ENCODE measurements around the gene CFAP53. TPM values are rescaled to one million over a fixed set of nuclear protein-coding genes. Genes with fewer than 3 reads are reported as not detected.
"Not testable (repeated sequence)": the region's sequence is repeated elsewhere in the genome, so short reads cannot be mapped to it uniquely, and the experiment has no call there.

CFAP53 gene
- total RNA-seq, 1 experiment from 2014 or later = 0.26 TPM

DNA sequence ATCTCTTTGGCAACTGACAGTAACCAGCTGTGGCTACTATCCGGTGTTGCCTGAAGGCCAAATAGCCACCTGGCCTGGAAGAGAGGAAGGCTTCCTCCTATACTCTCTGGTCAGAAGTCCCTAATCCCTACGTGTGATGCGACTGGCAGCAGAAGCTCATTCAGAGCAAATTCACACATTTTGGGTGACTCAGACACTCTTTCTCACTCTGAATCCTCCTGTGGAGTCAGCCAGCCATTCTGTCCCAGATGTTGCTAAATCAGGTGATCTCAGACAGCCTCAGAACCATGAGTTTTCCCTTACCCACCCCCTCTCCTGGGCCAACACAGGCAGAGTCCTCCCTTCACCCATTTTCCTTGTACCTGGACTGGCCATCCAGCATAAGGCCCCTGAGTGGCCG lies 34.7 kb downstream of the CFAP53 start:
- POLR2A ChIA-PET (ENCODE audit: low non-redundant PET) = no interaction called here
- intact Hi-C loops (cut with micrococcal nuclease; ENCODE audit: unreplicated experiment) = no loop called here
- no peaks in the 10 kb centered on the region for H3K36me3 ChIP-seq (ENCODE audit: insufficient read depth, low read length, poor library complexity, severe bottlenecking)
- no peak overlapping the region for H3K27ac ChIP-seq (ENCODE audit: low read depth, low read length, poor library complexity, severe bottlenecking)
- CTCF ChIA-PET = no interaction called here
- no peak overlapping the region for H3K4me3 ChIP-seq (ENCODE audit: low read depth, low read length, poor library complexity, severe bottlenecking)
- H3K27me3 ChIP-seq (replicated peaks; ENCODE audit: insufficient read depth, low read depth, low read length, poor library complexity) = peaks cover 20% of the 10 kb centered on the region
- H3K4me1 ChIP-seq (ENCODE audit: insufficient read depth, low read length, poor library complexity, severe bottlenecking) = no peaks in the 10 kb centered on the region
- no peaks in the 10 kb centered on the region for H3K9me3 ChIP-seq (ENCODE audit: low read depth, low read length, poor library complexity, severe bottlenecking)
- no peak for TF ChIP-seq EZH2 (IDR thresholded peaks at IDR 0.05; ENCODE audit: borderline replicate concordance, low read depth, low read length, poor library complexity, severe bottlenecking)
- TF ChIP-seq CTCF (conservative IDR thresholded peaks at IDR 0.05; ENCODE audit: low read depth, low read length) = no peak
- BruUV-seq (replicated peaks) = no TSS peak
- no peak for DNase-seq (ENCODE audit: low spot score)

DNA sequence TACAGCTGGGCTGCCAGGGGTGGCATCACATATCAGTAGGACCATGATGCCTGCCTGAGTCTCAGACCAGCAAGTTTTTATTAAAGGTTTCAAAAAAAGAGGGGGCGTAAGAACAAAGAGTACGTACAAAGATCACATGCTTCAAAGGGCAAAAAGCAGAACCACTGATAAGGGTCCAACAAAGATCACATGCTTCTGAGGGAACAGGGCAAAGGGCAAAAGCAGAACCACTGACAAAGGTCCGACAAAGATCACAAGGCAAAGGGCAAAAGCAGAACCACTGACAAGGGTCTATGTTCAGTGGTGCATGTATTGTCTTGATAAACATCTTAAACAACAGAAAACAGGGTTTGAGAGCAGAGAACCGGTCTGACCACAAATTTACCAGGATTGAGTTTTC lies 46.0 kb downstream of the CFAP53 start:
- intact Hi-C loops (cut with micrococcal nuclease; ENCODE audit: unreplicated experiment); H3K4me1 ChIP-seq (ENCODE audit: insufficient read depth, low read length, poor library complexity, severe bottlenecking); CTCF ChIA-PET; H3K4me3 ChIP-seq (ENCODE audit: low read depth, low read length, poor library complexity, severe bottlenecking); H3K9me3 ChIP-seq (ENCODE audit: low read depth, low read length, poor library complexity, severe bottlenecking); H3K27ac ChIP-seq (ENCODE audit: low read depth, low read length, poor library complexity, severe bottlenecking); BruUV-seq (replicated peaks); DNase-seq (ENCODE audit: low spot score); H3K36me3 ChIP-seq (ENCODE audit: insufficient read depth, low read length, poor library complexity, severe bottlenecking); POLR2A ChIA-PET (ENCODE audit: low non-redundant PET): not testable (repeated sequence)
- H3K27me3 ChIP-seq (replicated peaks; ENCODE audit: insufficient read depth, low read depth, low read length, poor library complexity) = peaks cover 22% of the 10 kb centered on the region

DNA sequence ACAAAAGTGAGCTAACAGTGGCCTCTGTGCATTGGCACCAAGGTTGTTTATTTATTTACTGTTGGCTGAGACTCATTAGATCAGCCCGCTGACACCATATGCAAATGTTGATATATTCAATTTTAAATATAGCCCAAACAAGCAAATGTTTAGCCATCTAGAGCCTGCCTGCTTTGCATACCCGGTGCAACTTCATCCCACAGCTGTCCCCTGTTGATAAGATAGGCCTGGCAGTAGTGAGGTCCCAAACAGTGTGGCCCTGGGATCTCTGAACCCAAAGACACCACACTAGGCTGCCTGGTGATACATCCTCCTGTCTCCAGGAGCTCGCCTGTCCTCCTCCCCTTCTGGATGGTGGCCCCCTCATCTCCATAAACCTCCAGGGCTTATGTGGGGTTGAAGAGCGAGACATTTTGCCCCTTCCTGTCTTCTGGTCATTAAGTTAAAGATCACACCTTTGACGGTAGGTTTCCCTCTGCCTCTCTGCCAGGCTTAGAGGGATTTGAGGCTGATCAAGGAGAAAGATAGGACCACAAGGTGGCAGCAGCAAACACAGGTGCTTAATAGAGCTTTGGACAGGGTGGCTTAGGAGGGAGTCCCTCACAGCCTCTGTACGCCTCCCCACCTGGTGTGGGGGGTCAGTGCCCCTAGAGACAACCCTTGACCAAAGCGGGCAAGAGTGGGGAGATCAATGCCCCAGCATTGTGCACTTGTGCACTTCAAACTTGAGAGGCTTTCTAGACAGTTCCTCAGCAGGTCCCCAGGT lies 47.7 kb downstream of the CFAP53 start:
- Histone ChIP-seq H3K27me3 (replicated peaks; ENCODE audit: insufficient read depth, low read depth, low read length, poor library complexity) (peaks cover 21% of the 10 kb centered on the region), H3K4me3 (ENCODE audit: low read depth, low read length, poor library complexity, severe bottlenecking) (no peak overlapping the region), H3K36me3 (ENCODE audit: insufficient read depth, low read length, poor library complexity, severe bottlenecking) (no peaks in the 10 kb centered on the region), H3K4me1 (ENCODE audit: insufficient read depth, low read length, poor library complexity, severe bottlenecking) (no peaks in the 10 kb centered on the region), H3K27ac (ENCODE audit: low read depth, low read length, poor library complexity, severe bottlenecking) (no peak overlapping the region), H3K9me3 (ENCODE audit: low read depth, low read length, poor library complexity, severe bottlenecking) (peaks cover 6% of the 10 kb centered on the region)
- peak; percentile 20 for DNase-seq (ENCODE audit: low spot score)
- ChIA-PET POLR2A (ENCODE audit: low non-redundant PET) (no interaction called here), CTCF (interaction anchor here (0.6 to 2.5 kb wide), 3 partner anchors 139 to 357 kb away, joined by 4 to 14 read pairs (median 6); no protein-coding TSS in a partner anchor)
- no TSS peak for BruUV-seq (replicated peaks)
- intact Hi-C loops (cut with micrococcal nuclease; ENCODE audit: unreplicated experiment) = loop anchor here (5.0 kb wide), 2 partner anchors 139 to 209 kb away; no protein-coding TSS in a partner anchor
- TF ChIP-seq EZH2 (IDR thresholded peaks at IDR 0.05; ENCODE audit: borderline replicate concordance, low read depth, low read length, poor library complexity, severe bottlenecking) (no peak), CTCF (conservative IDR thresholded peaks at IDR 0.05; ENCODE audit: low read depth, low read length) (peak; percentile 55)

- Histone ChIP-seq H3K4me3 (ENCODE audit: low read depth, low read length, poor library complexity, severe bottlenecking) (no peak overlapping the region), H3K36me3 (ENCODE audit: insufficient read depth, low read length, poor library complexity, severe bottlenecking) (no peaks in the 10 kb centered on the region), H3K27ac (ENCODE audit: low read depth, low read length, poor library complexity, severe bottlenecking) (no peak overlapping the region), H3K27me3 (replicated peaks; ENCODE audit: insufficient read depth, low read depth, low read length, poor library complexity) (peaks cover 27% of the 10 kb centered on the region), H3K4me1 (ENCODE audit: insufficient read depth, low read length, poor library complexity, severe bottlenecking) (no peaks in the 10 kb centered on the region), H3K9me3 (ENCODE audit: low read depth, low read length, poor library complexity, severe bottlenecking) (no peaks in the 10 kb centered on the region)
- no peak for DNase-seq (ENCODE audit: low spot score)
- CTCF ChIA-PET = no interaction called here
- BruUV-seq (replicated peaks) = no TSS peak
- POLR2A ChIA-PET (ENCODE audit: low non-redundant PET) = no interaction called here
- intact Hi-C loops (cut with micrococcal nuclease; ENCODE audit: unreplicated experiment) = loop anchor here (5.0 to 10.0 kb wide), 2 partner anchors 223 to 345 kb away; no protein-coding TSS in a partner anchor
- TF ChIP-seq EZH2 (IDR thresholded peaks at IDR 0.05; ENCODE audit: borderline replicate concordance, low read depth, low read length, poor library complexity, severe bottlenecking) (no peak), CTCF (conservative IDR thresholded peaks at IDR 0.05; ENCODE audit: low read depth, low read length) (no peak)
Observed at GRCh38 chr18:50209311-50209710, 57.0 kb downstream of the CFAP53 start.
